GM23338 (cell line): Measurements from ENCODE around the gene CSTF2T. TPM values are rescaled to one million over a fixed set of nuclear protein-coding genes. Genes with fewer than 3 reads are reported as not detected.
A peak's percentile ranks its signal among the peaks of the same experiment; 100 is the strongest.

ENCODE experiments used
- ATAC-seq: fragments of 200-7000 bp; cut with Tn5 transposase; 3 replicates; pipeline ENCODE4 v1.9.1; 2020
- DNase-seq: peaks from one replicate; pipeline ENCODE4 v3.0.0-alpha.2; 2015; ENCODE audit warnings: low spot score
- H2AFZ ChIP-seq: fragments of 200-600 bp; sonication (generic); 2 replicates; pipeline ENCODE4 v1.8.0; 2016; ENCODE audit warnings: antibody characterized with exemption, mild to moderate bottlenecking, moderate library complexity
- H3F3A ChIP-seq: fragments of 200-600 bp; sonication (generic); replicated peaks from 2 replicates; pipeline ENCODE4 v1.8.0; 2017; ENCODE audit warnings: antibody characterized with exemption, mixed run types, low read depth
- H3K27ac ChIP-seq: fragments of 200-600 bp; sonication (generic); 2 replicates; pipeline ENCODE4 v1.6.1; 2016; ENCODE audit warnings: low read depth
- H3K27me3 ChIP-seq: fragments of 200-600 bp; sonication (generic); 2 replicates; pipeline ENCODE4 v1.8.0; 2016; ENCODE audit warnings: mild to moderate bottlenecking, mixed run types, moderate library complexity; ENCODE audit not compliant: insufficient read depth
- H3K36me3 ChIP-seq: fragments of 200-600 bp; sonication (generic); 2 replicates; pipeline ENCODE4 v1.8.0; 2016; ENCODE audit warnings: mild to moderate bottlenecking; ENCODE audit not compliant: insufficient read depth
- H3K4me1 ChIP-seq: fragments of 200-600 bp; sonication (generic); 2 replicates; pipeline ENCODE4 v1.8.0; 2016; ENCODE audit warnings: mild to moderate bottlenecking, moderate library complexity; ENCODE audit not compliant: insufficient read depth
- H3K4me2 ChIP-seq: fragments of 200-600 bp; sonication (generic); 2 replicates; pipeline ENCODE4 v1.7.1; 2017; ENCODE audit warnings: mixed run types
- H3K4me3 ChIP-seq: fragments of 200-600 bp; sonication (generic); 2 replicates; pipeline ENCODE4 v1.6.1; 2016; ENCODE audit warnings: mixed run types
- H3K79me2 ChIP-seq: fragments of 200-600 bp; sonication (generic); replicated peaks from 2 replicates; pipeline ENCODE4 v1.8.0; 2017; ENCODE audit warnings: mild to moderate bottlenecking; ENCODE audit not compliant: insufficient read depth
- H3K9me2 ChIP-seq: fragments of 200-600 bp; sonication (generic); 2 replicates; pipeline ENCODE4 v1.8.0; 2017; ENCODE audit not compliant: insufficient read depth
- H4K20me1 ChIP-seq: fragments of 200-600 bp; sonication (generic); replicated peaks from 2 replicates; pipeline ENCODE4 v1.8.0; 2017; ENCODE audit warnings: mild to moderate bottlenecking; ENCODE audit not compliant: insufficient read depth
- H3K27ac Mint-ChIP-seq: 2 replicates; pipeline ENCODE4 v1.8.0; 2020; ENCODE audit warnings: inconsistent platforms, mild to moderate bottlenecking, moderate library complexity, mixed read lengths
- H3K27me3 Mint-ChIP-seq: 3 replicates; pipeline ENCODE4 v1.8.0; 2022; ENCODE audit warnings: low read depth, mild to moderate bottlenecking, moderate library complexity, mixed read lengths, inconsistent platforms; ENCODE audit not compliant: insufficient read depth, poor library complexity
- H3K36me3 Mint-ChIP-seq: 3 replicates; pipeline ENCODE4 v1.8.0; 2021; ENCODE audit warnings: low read depth, mild to moderate bottlenecking, inconsistent platforms, moderate library complexity, mixed read lengths
- H3K4me1 Mint-ChIP-seq: 3 replicates; pipeline ENCODE4 v1.8.0; 2020; ENCODE audit warnings: mild to moderate bottlenecking, inconsistent platforms, mixed read lengths
- H3K4me3 Mint-ChIP-seq: 3 replicates; pipeline ENCODE4 v1.8.0; 2021; ENCODE audit warnings: moderate library complexity, mild to moderate bottlenecking, inconsistent platforms, mixed read lengths
- H3K9me3 Mint-ChIP-seq: 3 replicates; pipeline ENCODE4 v1.8.0; 2020; ENCODE audit warnings: moderate library complexity, mild to moderate bottlenecking, inconsistent platforms, mixed read lengths
- CREB1 ChIP-seq: fragments of 250-450 bp; sonication (Bioruptor Pico); IDR thresholded peaks from 2 replicates; pipeline ENCODE4 v1.5.0; 2020; ENCODE audit warnings: low read depth, mild to moderate bottlenecking, moderate library complexity
- CTCF ChIP-seq, 2 experiments: fragments of 200-600 bp in 1 of 2; sonication (generic) in 1 of 2; conservative IDR thresholded peaks; 2 replicates each; pipeline versions ENCODE4 v1.5.1 to v1.6.1; 2016 to 2017; ENCODE audit warnings: antibody characterized with exemption in 2 of 2, low read depth in 2 of 2, mild to moderate bottlenecking in 2 of 2, moderate library complexity in 1 of 2
- ETS1 ChIP-seq: IDR thresholded peaks from 2 replicates; pipeline ENCODE4 v1.6.1; 2016; ENCODE audit warnings: antibody characterized with exemption
- EZH2 ChIP-seq: fragments of 200-600 bp; sonication (generic); IDR thresholded peaks from one replicate; pipeline ENCODE4 v1.8.0; 2017; ENCODE audit warnings: antibody characterized with exemption, mild to moderate bottlenecking, low read depth; ENCODE audit not compliant: unreplicated experiment
- EZH2phosphoT487 ChIP-seq: fragments of 200-600 bp; sonication (generic); IDR thresholded peaks from one replicate; pipeline ENCODE4 v1.8.1; 2018; ENCODE audit warnings: antibody characterized with exemption; ENCODE audit not compliant: unreplicated experiment
- JUNB ChIP-seq: IDR thresholded peaks from one replicate; pipeline ENCODE4 v1.6.1; 2016; ENCODE audit warnings: antibody characterized with exemption; ENCODE audit not compliant: unreplicated experiment
- NANOG ChIP-seq: IDR thresholded peaks from 2 replicates; pipeline ENCODE4 v1.6.1; 2016; ENCODE audit warnings: antibody characterized with exemption, borderline replicate concordance
- POLR2AphosphoS5 ChIP-seq: IDR thresholded peaks from 2 replicates; pipeline ENCODE4 v1.6.1; 2016; ENCODE audit warnings: antibody characterized with exemption, low read depth
- ZNF114 ChIP-seq: fragments of 250-450 bp; sonication (Bioruptor Pico); IDR thresholded peaks from 2 replicates; pipeline ENCODE4 v1.5.0; 2020; ENCODE audit warnings: mild to moderate bottlenecking, moderate library complexity
- long read RNA-seq: library from polyadenylated mRNA; unstranded; transcript quantifications from one replicate; pipeline ENCODE4 v2.0.0, GENCODE V29; 2020; ENCODE audit not compliant: unreplicated experiment
- polyA plus RNA-seq: library from polyadenylated mRNA; unstranded; fragments of >200 nt; fragmentation: Nextera tagmentation; extraction: Ambion mirVana; gene quantifications from 2 replicates; pipeline ENCODE4 v1.2.1, GENCODE V29; 2016
- total RNA-seq: library from RNA; depleted of rRNA; stranded (reverse); fragments of >200 nt; shearing (Covaris generic); gene quantifications from 2 replicates; pipeline ENCODE4 v1.2.3, GENCODE V29; 2014; rRNA removed
- TF ChIP-seq, protein P1 (sequence below): IDR thresholded peaks from one replicate; pipeline ENCODE4 v1.6.1; 2018; ENCODE audit warnings: antibody characterized with exemption; ENCODE audit not compliant: unreplicated experiment

CSTF2T gene, protein sequence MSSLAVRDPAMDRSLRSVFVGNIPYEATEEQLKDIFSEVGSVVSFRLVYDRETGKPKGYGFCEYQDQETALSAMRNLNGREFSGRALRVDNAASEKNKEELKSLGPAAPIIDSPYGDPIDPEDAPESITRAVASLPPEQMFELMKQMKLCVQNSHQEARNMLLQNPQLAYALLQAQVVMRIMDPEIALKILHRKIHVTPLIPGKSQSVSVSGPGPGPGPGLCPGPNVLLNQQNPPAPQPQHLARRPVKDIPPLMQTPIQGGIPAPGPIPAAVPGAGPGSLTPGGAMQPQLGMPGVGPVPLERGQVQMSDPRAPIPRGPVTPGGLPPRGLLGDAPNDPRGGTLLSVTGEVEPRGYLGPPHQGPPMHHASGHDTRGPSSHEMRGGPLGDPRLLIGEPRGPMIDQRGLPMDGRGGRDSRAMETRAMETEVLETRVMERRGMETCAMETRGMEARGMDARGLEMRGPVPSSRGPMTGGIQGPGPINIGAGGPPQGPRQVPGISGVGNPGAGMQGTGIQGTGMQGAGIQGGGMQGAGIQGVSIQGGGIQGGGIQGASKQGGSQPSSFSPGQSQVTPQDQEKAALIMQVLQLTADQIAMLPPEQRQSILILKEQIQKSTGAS
- total RNA-seq (26.9 and 31.9 TPM in 2 replicates), polyA plus RNA-seq (7.9 and 9.8 TPM in 2 replicates)
- long read RNA-seq, full-length matches to known transcripts: 4 of 4 reads
- long read RNA-seq, partial matches to known transcripts: 0 of 4 reads
- long read RNA-seq, other reads (novel, unspliced or antisense): 0 of 4 reads

DNA sequence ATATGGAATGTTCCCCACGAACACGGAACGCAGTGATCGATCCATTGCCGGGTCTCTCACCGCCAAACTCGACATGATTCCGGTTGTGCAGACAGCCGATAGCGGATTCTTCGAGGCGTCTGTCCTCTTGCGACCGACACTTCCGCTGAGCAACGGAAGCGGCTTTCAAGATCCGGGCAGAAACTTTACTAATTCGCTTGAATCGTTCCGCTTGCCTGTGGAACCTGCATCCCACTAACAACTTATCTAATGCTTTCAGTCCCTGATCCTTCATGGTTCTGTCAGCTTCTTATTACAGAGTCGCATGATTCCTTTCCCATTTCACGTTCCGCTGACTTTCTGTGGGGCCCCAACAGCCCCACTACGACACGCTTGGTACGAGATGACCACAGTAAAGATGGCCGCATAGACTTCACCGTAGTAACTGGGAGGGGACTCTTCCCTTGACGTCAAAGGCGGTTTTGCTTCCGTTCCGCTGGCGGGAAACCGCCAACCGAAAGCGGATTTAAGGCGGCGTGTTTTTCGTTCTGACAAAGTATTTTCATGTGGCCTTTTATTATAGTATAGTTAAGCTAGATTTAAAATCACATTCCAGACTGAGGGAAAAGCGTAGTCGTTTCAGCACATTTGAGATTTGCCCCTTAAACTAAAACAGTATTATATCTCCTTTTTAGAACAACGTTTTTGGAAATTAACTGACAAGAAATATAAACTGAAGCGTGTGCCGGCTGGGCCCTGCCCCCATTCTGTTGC lies at the start of gene CSTF2T:
TSS of gene CSTF2T (minus strand) at position 121 of the 753 bp plus-strand sequence. CDS start at position 75, 46 bp downstream.
- H2AFZ ChIP-seq: peak within 1 kb of the TSS; percentile 85; the same call in 1 of the 2 replicates
- H3K27me3 ChIP-seq: no peaks in the 10 kb centered on the region
- Mint-ChIP-seq H3K9me3 (no peaks in the 10 kb centered on the region; the same call in 2 of the 3 replicates), H3K36me3 (peaks cover 22% of the 10 kb centered on the region), H3K27me3 (peaks cover 3% of the 10 kb centered on the region), H3K4me3 (peak within 1 kb of the TSS; percentile 98), H3K27ac (peak within 1 kb of the TSS; percentile 100), H3K4me1 (peaks cover 32% of the 10 kb centered on the region)
- H3K4me1 ChIP-seq: peaks cover 9% of the 10 kb centered on the region; the same call in 1 of the 2 replicates
- H4K20me1 ChIP-seq: peaks cover 5% of the 10 kb centered on the region; the same call in 1 of the 2 replicates
- H3K36me3 ChIP-seq: no peaks in the 10 kb centered on the region
- ATAC-seq (peak; percentile 88), DNase-seq (peak; percentile 97)
- peaks cover 32% of the 10 kb centered on the region for H3K79me2 ChIP-seq
- no peaks in the 10 kb centered on the region for H3K9me2 ChIP-seq
- TF ChIP-seq NANOG (no peak), ETS1 (peak; percentile 89), POLR2AphosphoS5 (peak; percentile 81), CREB1 (CRISPR knock-in tag) (peak; percentile 91), CTCF (conservative IDR thresholded peaks at IDR 0.05; ENCODE audit: low read depth in 2 of 2) (no peak), ZNF114 (CRISPR knock-in tag) (peak; percentile 93)
- H3K4me3 ChIP-seq: peak within 1 kb of the TSS; percentile 82
- no peaks in the 10 kb centered on the region for H3F3A ChIP-seq
- peak within 1 kb of the TSS; percentile 91 for H3K4me2 ChIP-seq
- peak within 1 kb of the TSS; percentile 92 for H3K27ac ChIP-seq

DNA sequence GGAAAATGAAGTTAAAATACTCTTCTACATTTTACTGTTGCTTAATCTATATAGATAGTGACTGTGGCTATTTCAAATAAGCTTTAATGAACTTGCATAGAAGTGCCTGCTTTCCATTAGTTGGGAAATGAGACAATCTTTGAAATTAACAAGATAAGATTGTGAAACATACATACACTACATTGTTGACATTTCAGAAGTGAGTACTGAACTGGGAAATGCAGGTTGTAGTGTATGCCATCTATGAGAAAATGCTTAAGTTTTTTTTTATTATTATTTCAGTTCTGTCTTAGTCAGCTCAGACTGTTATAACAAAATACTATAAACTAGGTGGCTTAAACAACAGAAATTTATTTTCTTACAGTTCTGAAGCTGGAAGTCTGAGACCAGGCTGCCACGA lies 49.6 kb upstream of the CSTF2T start:
- ATAC-seq (no peak), DNase-seq (no peak)
- H3K4me3 Mint-ChIP-seq: no peak overlapping the region
- 0 out of 2 replicates have a peak, but pooled peaks cover 5% of the 10 kb centered on the region for H3K4me1 ChIP-seq
- no peaks in the 10 kb centered on the region for H3K27me3 ChIP-seq
- TF ChIP-seq CREB1 (CRISPR knock-in tag) (no peak), ZNF114 (CRISPR knock-in tag) (no peak), JUNB (no peak), NANOG (no peak), EZH2phosphoT487 (no peak), EZH2 (no peak)
- TF ChIP-seq, protein P1, sequence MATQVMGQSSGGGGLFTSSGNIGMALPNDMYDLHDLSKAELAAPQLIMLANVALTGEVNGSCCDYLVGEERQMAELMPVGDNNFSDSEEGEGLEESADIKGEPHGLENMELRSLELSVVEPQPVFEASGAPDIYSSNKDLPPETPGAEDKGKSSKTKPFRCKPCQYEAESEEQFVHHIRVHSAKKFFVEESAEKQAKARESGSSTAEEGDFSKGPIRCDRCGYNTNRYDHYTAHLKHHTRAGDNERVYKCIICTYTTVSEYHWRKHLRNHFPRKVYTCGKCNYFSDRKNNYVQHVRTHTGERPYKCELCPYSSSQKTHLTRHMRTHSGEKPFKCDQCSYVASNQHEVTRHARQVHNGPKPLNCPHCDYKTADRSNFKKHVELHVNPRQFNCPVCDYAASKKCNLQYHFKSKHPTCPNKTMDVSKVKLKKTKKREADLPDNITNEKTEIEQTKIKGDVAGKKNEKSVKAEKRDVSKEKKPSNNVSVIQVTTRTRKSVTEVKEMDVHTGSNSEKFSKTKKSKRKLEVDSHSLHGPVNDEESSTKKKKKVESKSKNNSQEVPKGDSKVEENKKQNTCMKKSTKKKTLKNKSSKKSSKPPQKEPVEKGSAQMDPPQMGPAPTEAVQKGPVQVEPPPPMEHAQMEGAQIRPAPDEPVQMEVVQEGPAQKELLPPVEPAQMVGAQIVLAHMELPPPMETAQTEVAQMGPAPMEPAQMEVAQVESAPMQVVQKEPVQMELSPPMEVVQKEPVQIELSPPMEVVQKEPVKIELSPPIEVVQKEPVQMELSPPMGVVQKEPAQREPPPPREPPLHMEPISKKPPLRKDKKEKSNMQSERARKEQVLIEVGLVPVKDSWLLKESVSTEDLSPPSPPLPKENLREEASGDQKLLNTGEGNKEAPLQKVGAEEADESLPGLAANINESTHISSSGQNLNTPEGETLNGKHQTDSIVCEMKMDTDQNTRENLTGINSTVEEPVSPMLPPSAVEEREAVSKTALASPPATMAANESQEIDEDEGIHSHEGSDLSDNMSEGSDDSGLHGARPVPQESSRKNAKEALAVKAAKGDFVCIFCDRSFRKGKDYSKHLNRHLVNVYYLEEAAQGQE: no peak
- no peak overlapping the region for H3K4me2 ChIP-seq
- H3K4me3 ChIP-seq: no peak overlapping the region
- H2AFZ ChIP-seq: no peak overlapping the region
- no peaks in the 10 kb centered on the region for H3K79me2 ChIP-seq
- H3K36me3 Mint-ChIP-seq: no peaks in the 10 kb centered on the region
- no peak overlapping the region for H3K27ac Mint-ChIP-seq
- no peaks in the 10 kb centered on the region for H3K9me3 Mint-ChIP-seq
- no peaks in the 10 kb centered on the region for H3K27me3 Mint-ChIP-seq
- H3K27ac ChIP-seq: no peak overlapping the region
- H4K20me1 ChIP-seq: no peaks in the 10 kb centered on the region
- no peaks in the 10 kb centered on the region for H3K9me2 ChIP-seq
- no peaks in the 10 kb centered on the region for H3F3A ChIP-seq
- H3K4me1 Mint-ChIP-seq: peaks cover 8% of the 10 kb centered on the region
- H3K36me3 ChIP-seq: no peaks in the 10 kb centered on the region
